ENCODE data around the gene TRIP10.
"Not testable (repeated sequence)": the region's sequence is repeated elsewhere in the genome, so short reads cannot be mapped to it uniquely, and the experiment has no call there.

Gene TRIP10

GRCh38 chr19:6773323-6773931 is 33.9 kb downstream of the TRIP10 start:
- Mint-ChIP-seq H3K27me3 (no peaks in the 10 kb centered on the region), H3K4me3 (peak overlapping the region; percentile 88), H3K9me3 (ENCODE audit: low read depth) (no peaks in the 10 kb centered on the region), H3K27ac (peak overlapping the region; percentile 96), H3K4me1 (ENCODE audit: low read depth) (peaks cover 47% of the 10 kb centered on the region), H3K36me3 (peaks cover 19% of the 10 kb centered on the region)

GRCh38 chr19:6774821-6775707 is 35.6 kb downstream of the TRIP10 start:
- Mint-ChIP-seq H3K36me3 (peaks cover 19% of the 10 kb centered on the region), H3K27me3 (no peaks in the 10 kb centered on the region), H3K9me3 (ENCODE audit: low read depth) (no peaks in the 10 kb centered on the region), H3K4me3 (peak overlapping the region; percentile 88), H3K27ac (peak overlapping the region; percentile 81), H3K4me1 (ENCODE audit: low read depth) (peaks cover 50% of the 10 kb centered on the region)

GRCh38 chr19:6776045-6776444 is 36.6 kb downstream of the TRIP10 start:
- Mint-ChIP-seq H3K27ac (peak overlapping the region; percentile 37), H3K4me3 (peak overlapping the region; percentile 59), H3K36me3 (peaks cover 19% of the 10 kb centered on the region), H3K4me1 (ENCODE audit: low read depth) (peaks cover 51% of the 10 kb centered on the region)
- H3K9me3 Mint-ChIP-seq (ENCODE audit: low read depth); H3K27me3 Mint-ChIP-seq: not testable (repeated sequence)

GRCh38 chr19:6776999-6777398 is 37.5 kb downstream of the TRIP10 start:
- Mint-ChIP-seq H3K36me3 (peaks cover 19% of the 10 kb centered on the region), H3K4me3 (peak overlapping the region; percentile 22), H3K9me3 (ENCODE audit: low read depth) (no peaks in the 10 kb centered on the region), H3K27ac (peak overlapping the region; percentile 72), H3K27me3 (no peaks in the 10 kb centered on the region), H3K4me1 (ENCODE audit: low read depth) (peaks cover 56% of the 10 kb centered on the region)

GRCh38 chr19:6777434-6777833 is 38.0 kb downstream of the TRIP10 start:
- H3K36me3 Mint-ChIP-seq = peaks cover 19% of the 10 kb centered on the region
- H3K4me1 Mint-ChIP-seq (ENCODE audit: low read depth) = peaks cover 52% of the 10 kb centered on the region
- H3K27ac Mint-ChIP-seq = peak overlapping the region; percentile 72
- H3K4me3 Mint-ChIP-seq = peak overlapping the region; percentile 22
- no peaks in the 10 kb centered on the region for H3K27me3 Mint-ChIP-seq
- H3K9me3 Mint-ChIP-seq (ENCODE audit: low read depth) = no peaks in the 10 kb centered on the region

- Mint-ChIP-seq H3K27me3 (no peaks in the 10 kb centered on the region), H3K4me3 (no peak overlapping the region), H3K27ac (peak overlapping the region; percentile 66), H3K4me1 (ENCODE audit: low read depth) (peaks cover 53% of the 10 kb centered on the region), H3K9me3 (ENCODE audit: low read depth) (no peaks in the 10 kb centered on the region), H3K36me3 (peaks cover 19% of the 10 kb centered on the region)
These were observed 38.9 kb downstream of the TRIP10 start for GRCh38 chr19:6778386-6778785.

- peaks cover 19% of the 10 kb centered on the region for H3K36me3 Mint-ChIP-seq
- H3K9me3 Mint-ChIP-seq (ENCODE audit: low read depth) = no peaks in the 10 kb centered on the region
- H3K4me1 Mint-ChIP-seq (ENCODE audit: low read depth) = peaks cover 55% of the 10 kb centered on the region
- H3K4me3 Mint-ChIP-seq = no peak overlapping the region
- peak overlapping the region; percentile 66 for H3K27ac Mint-ChIP-seq
- no peaks in the 10 kb centered on the region for H3K27me3 Mint-ChIP-seq
These were observed 39.7 kb downstream of the TRIP10 start for GRCh38 chr19:6779206-6779605.

GRCh38 chr19:6787393-6787792 is 47.9 kb downstream of the TRIP10 start:
- Mint-ChIP-seq H3K4me1 (ENCODE audit: low read depth) (peaks cover 59% of the 10 kb centered on the region), H3K4me3 (no peak overlapping the region), H3K9me3 (ENCODE audit: low read depth) (no peaks in the 10 kb centered on the region), H3K36me3 (peaks cover 18% of the 10 kb centered on the region), H3K27me3 (no peaks in the 10 kb centered on the region), H3K27ac (no peak overlapping the region)

- Mint-ChIP-seq H3K9me3 (ENCODE audit: low read depth) (no peaks in the 10 kb centered on the region), H3K27me3 (no peaks in the 10 kb centered on the region), H3K36me3 (peaks cover 20% of the 10 kb centered on the region), H3K4me1 (ENCODE audit: low read depth) (peaks cover 65% of the 10 kb centered on the region), H3K27ac (peak overlapping the region; percentile 84), H3K4me3 (peak overlapping the region; percentile 10)
These were observed 49.4 kb downstream of the TRIP10 start for GRCh38 chr19:6788896-6789295.

GRCh38 chr19:6790194-6791128 is 51.0 kb downstream of the TRIP10 start:
- Mint-ChIP-seq H3K4me1 (ENCODE audit: low read depth) (peaks cover 70% of the 10 kb centered on the region), H3K9me3 (ENCODE audit: low read depth) (no peaks in the 10 kb centered on the region), H3K27me3 (no peaks in the 10 kb centered on the region), H3K27ac (peak overlapping the region; percentile 54), H3K4me3 (peak overlapping the region; percentile 10), H3K36me3 (peaks cover 27% of the 10 kb centered on the region)

- Mint-ChIP-seq H3K4me3 (no peak overlapping the region), H3K27ac (peak overlapping the region; percentile 81), H3K27me3 (no peaks in the 10 kb centered on the region), H3K4me1 (ENCODE audit: low read depth) (peaks cover 72% of the 10 kb centered on the region), H3K9me3 (ENCODE audit: low read depth) (no peaks in the 10 kb centered on the region), H3K36me3 (peaks cover 27% of the 10 kb centered on the region)
These were observed 51.8 kb downstream of the TRIP10 start for GRCh38 chr19:6791237-6791636.

GRCh38 chr19:6793411-6793810 is 53.9 kb downstream of the TRIP10 start:
- peaks cover 85% of the 10 kb centered on the region for H3K4me1 Mint-ChIP-seq (ENCODE audit: low read depth)
- peaks cover 28% of the 10 kb centered on the region for H3K36me3 Mint-ChIP-seq
- H3K9me3 Mint-ChIP-seq (ENCODE audit: low read depth) = no peaks in the 10 kb centered on the region
- H3K27ac Mint-ChIP-seq = no peak overlapping the region
- no peaks in the 10 kb centered on the region for H3K27me3 Mint-ChIP-seq
- H3K4me3 Mint-ChIP-seq = no peak overlapping the region

- Mint-ChIP-seq H3K36me3 (peaks cover 28% of the 10 kb centered on the region), H3K27ac (peak overlapping the region; percentile 58), H3K9me3 (ENCODE audit: low read depth) (no peaks in the 10 kb centered on the region), H3K4me3 (no peak overlapping the region), H3K4me1 (ENCODE audit: low read depth) (peaks cover 83% of the 10 kb centered on the region), H3K27me3 (no peaks in the 10 kb centered on the region)
These were observed 54.5 kb downstream of the TRIP10 start for GRCh38 chr19:6793973-6794372.

GRCh38 chr19:6794686-6795431 is 55.4 kb downstream of the TRIP10 start:
- H3K27me3 Mint-ChIP-seq = no peaks in the 10 kb centered on the region

More at GRCh38 chr19:6794686-6795431, 55.4 kb downstream of the TRIP10 start:
- Mint-ChIP-seq H3K27ac (peak overlapping the region; percentile 58), H3K4me3 (no peak overlapping the region), H3K9me3 (ENCODE audit: low read depth) (no peaks in the 10 kb centered on the region), H3K36me3 (peaks cover 28% of the 10 kb centered on the region), H3K4me1 (ENCODE audit: low read depth) (peaks cover 85% of the 10 kb centered on the region)

Measured in activated naive CD8-positive, alpha-beta T cell (primary cell).